ENCODE measurements around the gene FKRP.

Gene FKRP

GRCh38 chr19:46719629-46720502 lies 26.0 kb upstream of the FKRP start:
- DNase-seq: no peak

- DNase-seq: no peak
Observed at GRCh38 chr19:46720503-46721239, 25.2 kb upstream of the FKRP start.

- no peak for DNase-seq
Observed at GRCh38 chr19:46721269-46722003, 24.4 kb upstream of the FKRP start.

GRCh38 chr19:46722004-46722380 lies 23.9 kb upstream of the FKRP start:
- no peak for DNase-seq

GRCh38 chr19:46722421-46723022 lies 23.3 kb upstream of the FKRP start:
- no peak for DNase-seq

GRCh38 chr19:46723023-46723461 lies 22.8 kb upstream of the FKRP start:
- DNase-seq: no peak

- no peak for DNase-seq
Observed at GRCh38 chr19:46723471-46723870, 22.4 kb upstream of the FKRP start.

- no peak for DNase-seq
Observed at GRCh38 chr19:46724468-46724867, 21.4 kb upstream of the FKRP start.

- no peak for DNase-seq
Observed at GRCh38 chr19:46725036-46725820, 20.6 kb upstream of the FKRP start.

GRCh38 chr19:46725859-46726393 lies 19.9 kb upstream of the FKRP start:
- DNase-seq: no peak

- DNase-seq: no peak
Observed at GRCh38 chr19:46726551-46726950, 19.3 kb upstream of the FKRP start.

GRCh38 chr19:46726971-46727501 lies 18.8 kb upstream of the FKRP start:
- no peak for DNase-seq

GRCh38 chr19:46727757-46728156 lies 18.1 kb upstream of the FKRP start:
- DNase-seq: no peak

- no peak for DNase-seq
Observed at GRCh38 chr19:46728208-46728607, 17.6 kb upstream of the FKRP start.

GRCh38 chr19:46728693-46729339 lies 17.0 kb upstream of the FKRP start:
- peak; percentile 24 for DNase-seq

- no peak for DNase-seq
Observed at GRCh38 chr19:46729696-46730095, 16.2 kb upstream of the FKRP start.

GRCh38 chr19:46730187-46730586 lies 15.7 kb upstream of the FKRP start:
- DNase-seq: no peak

- DNase-seq: no peak
Observed at GRCh38 chr19:46730595-46730994, 15.3 kb upstream of the FKRP start.

GRCh38 chr19:46731007-46731501 lies 14.8 kb upstream of the FKRP start:
- DNase-seq: no peak

GRCh38 chr19:46731584-46731983 lies 14.3 kb upstream of the FKRP start:
- DNase-seq: no peak

Data from SHP77 treated with DMSO at 0.1 percent for 48 hours (cell line).